Right atrium auricular region (tissue), 2 donors: Measurements from ENCODE around the gene TSPAN16. TPM values are rescaled to one million over a fixed set of nuclear protein-coding genes. Genes with fewer than 3 reads are reported as not detected.

Experiments
- DNase-seq: peaks from one replicate; pipeline ENCODE4 v3.0.0-alpha.2; 2019; ENCODE audit warnings: low spot score
- H3K27ac ChIP-seq, 2 donors: fragments of 200-600 bp; sonication (generic); 1 replicate in 1 of 2; 2 replicates in 1 of 2; pipeline ENCODE4 v1.5.1; 2016 to 2019
- H3K27me3 ChIP-seq, 2 donors: fragments of 200-600 bp; sonication (generic); one replicate each; pipeline versions ENCODE4 v1.5.1 to v1.6.0; 2017 to 2019
- H3K36me3 ChIP-seq: fragments of 200-600 bp; sonication (generic); one replicate; pipeline ENCODE4 v1.5.1; 2016
- H3K4me1 ChIP-seq, 2 donors: fragments of 200-600 bp; sonication (generic); one replicate each; pipeline versions ENCODE4 v1.5.1 to v1.6.0; 2017 to 2019
- H3K4me3 ChIP-seq, 2 donors: fragments of 200-600 bp; sonication (generic); 1 replicate in 1 of 2; 2 replicates in 1 of 2; pipeline ENCODE4 v1.5.1; 2017 to 2019; ENCODE audit warnings: mild to moderate bottlenecking in 1 of 2, moderate library complexity in 1 of 2
- H3K9me3 ChIP-seq, 2 donors: fragments of 200-600 bp; sonication (generic); one replicate each; pipeline ENCODE4 v1.5.1; 2019
- CTCF ChIP-seq, 2 donors: fragments of 200-600 bp; sonication (generic); IDR thresholded peaks; one replicate each; pipeline ENCODE4 v1.5.1; 2019; ENCODE audit warnings: antibody characterized with exemption in 2 of 2
- total RNA-seq, 2 donors: library from RNA; depleted of rRNA; stranded (reverse); fragments of >200 nt; gene quantifications; one replicate each; pipeline ENCODE4 v1.1.0, GENCODE V29; 2016

Gene TSPAN16
- total RNA-seq, 2 donors from 2014 or later = not detected

- DNase-seq = no peak
- Histone ChIP-seq H3K9me3 (no peaks in the 10 kb centered on the region), H3K27ac (no peak overlapping the region), H3K27me3 (no peaks in the 10 kb centered on the region), H3K36me3 (no peaks in the 10 kb centered on the region), H3K4me3 (no peak overlapping the region), H3K4me1 (peaks cover 0 to 32% of the 10 kb centered on the region in 2 donors)
- TF ChIP-seq CTCF (IDR thresholded peaks at IDR 0.05) = no peak
Observed at GRCh38 chr19:11257846-11258380, 38.0 kb upstream of the TSPAN16 start.

- Histone ChIP-seq H3K4me3 (peak overlapping the region; percentile 94 to 97), H3K4me1 (peaks cover 0 to 24% of the 10 kb centered on the region in 2 donors), H3K36me3 (no peaks in the 10 kb centered on the region), H3K27me3 (no peaks in the 10 kb centered on the region), H3K9me3 (no peaks in the 10 kb centered on the region), H3K27ac (peak overlapping the region; percentile 89 to 96)
- no peak for TF ChIP-seq CTCF (IDR thresholded peaks at IDR 0.05)
- DNase-seq = no peak
Observed at GRCh38 chr19:11260996-11261395, 35.0 kb upstream of the TSPAN16 start.

- TF ChIP-seq CTCF (IDR thresholded peaks at IDR 0.05) = no peak
- DNase-seq = no peak
- no peaks in the 10 kb centered on the region for H3K9me3 ChIP-seq
- peak overlapping the region; percentile 94 to 97 for H3K4me3 ChIP-seq
- no peaks in the 10 kb centered on the region for H3K27me3 ChIP-seq
- no peaks in the 10 kb centered on the region for H3K36me3 ChIP-seq
- peak overlapping the region; percentile 89 to 96 for H3K27ac ChIP-seq
- H3K4me1 ChIP-seq = peaks cover 0 to 19% of the 10 kb centered on the region in 2 donors
Observed at GRCh38 chr19:11261431-11261970, 34.5 kb upstream of the TSPAN16 start.

- Histone ChIP-seq H3K4me1 (peaks cover 0 to 17% of the 10 kb centered on the region in 2 donors), H3K36me3 (no peaks in the 10 kb centered on the region), H3K27me3 (no peaks in the 10 kb centered on the region), H3K4me3 (peak within 1 kb of the TSS; percentile 94 to 97), H3K27ac (peak within 1 kb of the TSS; percentile 89 to 96), H3K9me3 (no peaks in the 10 kb centered on the region)
- TF ChIP-seq CTCF (IDR thresholded peaks at IDR 0.05) = peak; percentile 35 to 60
- DNase-seq = no peak
Observed at GRCh38 chr19:11261971-11262839, 33.8 kb upstream of the TSPAN16 start, which contains the start of gene DOCK6. TSS of gene DOCK6 (minus strand) at chr19:11262524. CDS start at chr19:11262440, 84 bp downstream.

GRCh38 chr19:11263726-11264125, 32.2 kb upstream of the TSPAN16 start:
- peaks cover 0 to 26% of the 10 kb centered on the region in 2 donors for H3K4me1 ChIP-seq
- no peak for DNase-seq

More at GRCh38 chr19:11263726-11264125, 32.2 kb upstream of the TSPAN16 start:
- no peak for TF ChIP-seq CTCF (IDR thresholded peaks at IDR 0.05)
- no peak overlapping the region for H3K4me3 ChIP-seq
- no peaks in the 10 kb centered on the region for H3K27me3 ChIP-seq
- H3K36me3 ChIP-seq = no peaks in the 10 kb centered on the region
- H3K9me3 ChIP-seq = no peaks in the 10 kb centered on the region
- peak overlapping the region in 1 of 2 donors; percentile 57 for H3K27ac ChIP-seq
